Measurements from ENCODE around the gene NAA15.
"Not testable (repeated sequence)": the region's sequence is repeated elsewhere in the genome, so short reads cannot be mapped to it uniquely, and the experiment has no call there.

Gene NAA15

GRCh38 chr4:139301113-139301820 lies at the start of gene NAA15:
Gene NAA15 (plus strand): TSS chr4:139301505. CDS start chr4:139301778, 273 bp downstream.
- DNase-seq = peak; percentile 98
- in situ Hi-C loops (cut with HindIII; ENCODE audit: low pct_ligation_motif_present, low pct_unique_long_range_greater_than_20kb, low sequenced_read_pairs) = no loop called here

GRCh38 chr4:139253046-139253445 lies 48.3 kb upstream of the NAA15 start:
- in situ Hi-C loops (cut with HindIII; ENCODE audit: low pct_ligation_motif_present, low pct_unique_long_range_greater_than_20kb, low sequenced_read_pairs) = no loop called here
- DNase-seq = no peak

GRCh38 chr4:139253713-139254112 lies 47.6 kb upstream of the NAA15 start:
- DNase-seq = no peak
- in situ Hi-C loops (cut with HindIII; ENCODE audit: low pct_ligation_motif_present, low pct_unique_long_range_greater_than_20kb, low sequenced_read_pairs) = no loop called here

GRCh38 chr4:139255581-139255980 lies 45.7 kb upstream of the NAA15 start:
- DNase-seq; in situ Hi-C loops (cut with HindIII; ENCODE audit: low pct_ligation_motif_present, low pct_unique_long_range_greater_than_20kb, low sequenced_read_pairs): not testable (repeated sequence)

GRCh38 chr4:139256349-139256748 lies 45.0 kb upstream of the NAA15 start:
- DNase-seq = no peak
- in situ Hi-C loops (cut with HindIII; ENCODE audit: low pct_ligation_motif_present, low pct_unique_long_range_greater_than_20kb, low sequenced_read_pairs) = no loop called here

- DNase-seq = no peak
- in situ Hi-C loops (cut with HindIII; ENCODE audit: low pct_ligation_motif_present, low pct_unique_long_range_greater_than_20kb, low sequenced_read_pairs) = no loop called here
Observed at GRCh38 chr4:139265654-139266053, 35.7 kb upstream of the NAA15 start.

- in situ Hi-C loops (cut with HindIII; ENCODE audit: low pct_ligation_motif_present, low pct_unique_long_range_greater_than_20kb, low sequenced_read_pairs) = no loop called here
- DNase-seq = no peak
Observed at GRCh38 chr4:139266208-139266582, 35.1 kb upstream of the NAA15 start.

GRCh38 chr4:139266583-139267257 lies 34.6 kb upstream of the NAA15 start:
- DNase-seq = peak; percentile 72
- in situ Hi-C loops (cut with HindIII; ENCODE audit: low pct_ligation_motif_present, low pct_unique_long_range_greater_than_20kb, low sequenced_read_pairs) = no loop called here

- in situ Hi-C loops (cut with HindIII; ENCODE audit: low pct_ligation_motif_present, low pct_unique_long_range_greater_than_20kb, low sequenced_read_pairs) = no loop called here
- no peak for DNase-seq
Observed at GRCh38 chr4:139267301-139267700, 34.0 kb upstream of the NAA15 start.

GRCh38 chr4:139273835-139274234 lies 27.5 kb upstream of the NAA15 start:
- in situ Hi-C loops (cut with HindIII; ENCODE audit: low pct_ligation_motif_present, low pct_unique_long_range_greater_than_20kb, low sequenced_read_pairs) = no loop called here
- no peak for DNase-seq

GRCh38 chr4:139274790-139275189 lies 26.5 kb upstream of the NAA15 start:
- in situ Hi-C loops (cut with HindIII; ENCODE audit: low pct_ligation_motif_present, low pct_unique_long_range_greater_than_20kb, low sequenced_read_pairs) = no loop called here
- DNase-seq = no peak

- in situ Hi-C loops (cut with HindIII; ENCODE audit: low pct_ligation_motif_present, low pct_unique_long_range_greater_than_20kb, low sequenced_read_pairs) = no loop called here
- DNase-seq = no peak
Observed at GRCh38 chr4:139275281-139275735, 26.0 kb upstream of the NAA15 start.

- in situ Hi-C loops (cut with HindIII; ENCODE audit: low pct_ligation_motif_present, low pct_unique_long_range_greater_than_20kb, low sequenced_read_pairs) = no loop called here
- no peak for DNase-seq
Observed at GRCh38 chr4:139278485-139278884, 22.8 kb upstream of the NAA15 start.

- in situ Hi-C loops (cut with HindIII; ENCODE audit: low pct_ligation_motif_present, low pct_unique_long_range_greater_than_20kb, low sequenced_read_pairs) = no loop called here
- no peak for DNase-seq
Observed at GRCh38 chr4:139278912-139279759, 22.2 kb upstream of the NAA15 start.

GRCh38 chr4:139279760-139280620 lies 21.3 kb upstream of the NAA15 start, which contains the start of gene MGARP:
Gene MGARP (minus strand): TSS chr4:139280225. CDS start chr4:139280158, 67 bp downstream.
- DNase-seq = peak; percentile 33

GRCh38 chr4:139282065-139282720 lies 19.1 kb upstream of the NAA15 start:
- in situ Hi-C loops (cut with HindIII; ENCODE audit: low pct_ligation_motif_present, low pct_unique_long_range_greater_than_20kb, low sequenced_read_pairs) = no loop called here
- DNase-seq = no peak

More at GRCh38 chr4:139279760-139280620, 21.3 kb upstream of the NAA15 start, which contains the start of gene MGARP:
- in situ Hi-C loops (cut with HindIII; ENCODE audit: low pct_ligation_motif_present, low pct_unique_long_range_greater_than_20kb, low sequenced_read_pairs) = no loop called here

- in situ Hi-C loops (cut with HindIII; ENCODE audit: low pct_ligation_motif_present, low pct_unique_long_range_greater_than_20kb, low sequenced_read_pairs) = no loop called here
- no peak for DNase-seq
Observed at GRCh38 chr4:139282721-139283075, 18.6 kb upstream of the NAA15 start.

- in situ Hi-C loops (cut with HindIII; ENCODE audit: low pct_ligation_motif_present, low pct_unique_long_range_greater_than_20kb, low sequenced_read_pairs) = no loop called here
- DNase-seq = no peak
Observed at GRCh38 chr4:139286186-139286698, 15.1 kb upstream of the NAA15 start.
